GM19351 (cell line): ENCODE measurements around the gene RNU7-1.

ENCODE experiments used
- ATAC-seq: cut with Tn5 transposase; IDR thresholded peaks from one replicate; pipeline ENCODE4 v1.9.1; 2021; ENCODE audit warnings: mild to moderate bottlenecking, moderate library complexity; ENCODE audit not compliant: unreplicated experiment

The RNU7-1 gene

GRCh38 chr12:6936636-6937480, 6.8 kb upstream of the RNU7-1 start:
- ATAC-seq = no peak

- ATAC-seq = peak; percentile 86
These were observed 5.9 kb upstream of the RNU7-1 start for GRCh38 chr12:6937481-6938352.

GRCh38 chr12:6938353-6939190, 5.0 kb upstream of the RNU7-1 start:
- ATAC-seq = no peak

- no peak for ATAC-seq
These were observed 4.5 kb upstream of the RNU7-1 start for GRCh38 chr12:6939191-6939540.

- no peak for ATAC-seq
These were observed 2.3 kb upstream of the RNU7-1 start for GRCh38 chr12:6941267-6941666.

GRCh38 chr12:6941782-6942181, 1.8 kb upstream of the RNU7-1 start:
- ATAC-seq = no peak

- no peak for ATAC-seq
These were observed 1.3 kb upstream of the RNU7-1 start for GRCh38 chr12:6942331-6942665.

GRCh38 chr12:6943389-6943721, 261 bp upstream of the RNU7-1 start:
- peak; percentile 18 for ATAC-seq

- ATAC-seq = peak; percentile 43
These were observed 968 bp downstream of the RNU7-1 start for GRCh38 chr12:6944381-6945186.

- no peak for ATAC-seq
These were observed 2.0 kb downstream of the RNU7-1 start for GRCh38 chr12:6945613-6946012.

- ATAC-seq = no peak
These were observed 2.7 kb downstream of the RNU7-1 start for GRCh38 chr12:6946033-6946919.

- no peak for ATAC-seq
These were observed 3.3 kb downstream of the RNU7-1 start for GRCh38 chr12:6946920-6947374.

- no peak for ATAC-seq
These were observed 4.0 kb downstream of the RNU7-1 start for GRCh38 chr12:6947615-6948014.

- ATAC-seq = no peak
These were observed 5.4 kb downstream of the RNU7-1 start for GRCh38 chr12:6948873-6949594.

- no peak for ATAC-seq
These were observed 6.8 kb downstream of the RNU7-1 start for GRCh38 chr12:6950401-6950801.

- no peak for ATAC-seq
These were observed 7.4 kb downstream of the RNU7-1 start, which contains the start of gene PTPN6 for GRCh38 chr12:6950811-6951540. PTPN6 (plus strand) TSS chr12:6951356; CDS start chr12:6951513, 157 bp downstream.

- no peak for ATAC-seq
These were observed 8.0 kb downstream of the RNU7-1 start for GRCh38 chr12:6951551-6952120.
